LNCaP clone FGC (cell line): ENCODE measurements around the gene MAP4K4.

Experiments used
- DNase-seq: peaks from one replicate; pipeline ENCODE4 v3.0.0-alpha.2; 2011; ENCODE audit warnings: low read depth
- H3K4me3 ChIP-seq: 2 replicates; pipeline ENCODE4 v1.5.1; 2011; ENCODE audit warnings: mild to moderate bottlenecking, low read depth, low read length, control low read depth
- CTCF ChIP-seq: IDR thresholded peaks from 2 replicates; pipeline ENCODE4 v1.5.1; 2012; ENCODE audit warnings: mild to moderate bottlenecking; ENCODE audit not compliant: control insufficient read depth, insufficient read depth; ENCODE audit errors: extremely low read depth

MAP4K4 gene

GRCh38 chr2:101806701-101807100, 109.2 kb downstream of the MAP4K4 start:
- H3K4me3 ChIP-seq = no peak overlapping the region
- DNase-seq = no peak
- no peak for TF ChIP-seq CTCF

- no peak for TF ChIP-seq CTCF
- DNase-seq = no peak
- no peak overlapping the region for H3K4me3 ChIP-seq
Observed at GRCh38 chr2:101807242-101807641, 109.7 kb downstream of the MAP4K4 start.

GRCh38 chr2:101808006-101808562, 110.6 kb downstream of the MAP4K4 start:
- no peak for DNase-seq
- no peak for TF ChIP-seq CTCF
- no peak overlapping the region for H3K4me3 ChIP-seq

- H3K4me3 ChIP-seq = no peak overlapping the region
- DNase-seq = no peak
- TF ChIP-seq CTCF = no peak
Observed at GRCh38 chr2:101809698-101810097, 112.2 kb downstream of the MAP4K4 start.

GRCh38 chr2:101811226-101812015, 113.9 kb downstream of the MAP4K4 start:
- no peak for DNase-seq
- H3K4me3 ChIP-seq = no peak overlapping the region
- TF ChIP-seq CTCF = no peak

GRCh38 chr2:101812226-101812625, 114.7 kb downstream of the MAP4K4 start:
- DNase-seq = no peak
- H3K4me3 ChIP-seq = no peak overlapping the region
- TF ChIP-seq CTCF = no peak
